B cell (primary cell): ENCODE measurements around the gene KRT82.

Experiments
- CTCF ChIP-seq: fragments of 200-600 bp; IDR thresholded peaks from one replicate; pipeline ENCODE4 v1.8.0; 2022; ENCODE audit warnings: antibody characterized with exemption, mild to moderate bottlenecking
- EZH2 ChIP-seq: IDR thresholded peaks from 2 replicates; pipeline ENCODE4 v1.6.1; 2012; ENCODE audit warnings: borderline replicate concordance, low read depth, mild to moderate bottlenecking, moderate library complexity, low read length; ENCODE audit not compliant: insufficient read depth, poor library complexity, severe bottlenecking

GRCh38 chr12:52347551-52348510 lies 58.3 kb downstream of the KRT82 start:
- TF ChIP-seq CTCF: no peak
- no peak for TF ChIP-seq EZH2
